ENCODE measurements around the gene PTPN11. TPM values are rescaled to one million over a fixed set of nuclear protein-coding genes. Genes with fewer than 3 reads are reported as not detected.

The PTPN11 gene
- total and polyA plus RNA-seq, 2 donors (not counting 3 experiments of a cell fraction or from before 2014, with no cell fraction given) = 36.5 to 107 TPM

- Histone ChIP-seq H3K4me3 (replicated peaks in 1 of 3; ENCODE audit: insufficient read depth in 1 of 3, low read depth in 1 of 3, low read length in 3 of 3) (no peak overlapping the region), H3K9me1 (replicated peaks; ENCODE audit: control insufficient read depth, extremely low read depth, insufficient read depth, low read length) (no peaks in the 10 kb centered on the region), H3K9me3 (replicated peaks; ENCODE audit: control insufficient read depth, insufficient read depth, low read length) (no peaks in the 10 kb centered on the region), H3K79me2 (ENCODE audit: control insufficient read depth, insufficient read depth, low read length) (peaks cover 86% of the 10 kb centered on the region), H3K9ac (replicated peaks; ENCODE audit: extremely low read depth, insufficient read depth, low read length) (no peak overlapping the region), H4K20me1 (replicated peaks; ENCODE audit: control insufficient read depth, extremely low read depth, insufficient read depth, low read length) (no peaks in the 10 kb centered on the region), H3K4me1 (ENCODE audit: control insufficient read depth, extremely low read depth, insufficient read depth, low read length) (no peaks in the 10 kb centered on the region), H2AFZ (ENCODE audit: low read depth, low read length) (no peak overlapping the region), H3K4me2 (ENCODE audit: insufficient read depth, low read length) (no peak overlapping the region), H3K27me3 (ENCODE audit: control insufficient read depth in 2 of 2, insufficient read depth in 2 of 2, low read length in 2 of 2) (no peaks in the 10 kb centered on the region), H3K36me3 (ENCODE audit: control insufficient read depth in 2 of 2, extremely low read depth in 1 of 2, insufficient read depth in 2 of 2, low read length in 2 of 2) (no peaks in the 10 kb centered on the region), H3K27ac (ENCODE audit: insufficient read depth, low read depth, low read length) (no peak overlapping the region)
- BruUV-seq (replicated peaks) = no TSS peak
- DNase-seq (ENCODE audit: low read depth, low spot score) = no peak
- intact Hi-C loops (cut with micrococcal nuclease) (no loop called here), dilution Hi-C loops (cut with MboI; ENCODE audit: extremely low pct_ligation_motif_present, low sequenced_read_pairs) (no loop called here)
- TF ChIP-seq GATA2 (IDR thresholded peaks at IDR 0.05; ENCODE audit: insufficient read depth, insufficient read length, low read depth, low read length) (no peak), EZH2 (IDR thresholded peaks at IDR 0.05; ENCODE audit: borderline replicate concordance, low read depth, low read length, severe bottlenecking) (no peak), POLR2AphosphoS5 (IDR thresholded peaks at IDR 0.05; ENCODE audit: insufficient read depth, low read depth, low read length) (no peak), MYC (IDR thresholded peaks at IDR 0.05; ENCODE audit: low read depth, low read length) (no peak), JUN (IDR thresholded peaks at IDR 0.05; ENCODE audit: borderline replicate concordance, insufficient read depth, insufficient read length, low read depth) (no peak), CTCF (IDR thresholded peaks at IDR 0.05; ENCODE audit: extremely low read depth in 1 of 2, insufficient read depth in 1 of 2, low read depth in 1 of 2, low read length in 2 of 2) (no peak), POLR2A (IDR thresholded peaks at IDR 0.05; ENCODE audit: low read depth, low read length) (no peak), FOS (IDR thresholded peaks at IDR 0.05; ENCODE audit: borderline replicate concordance, insufficient read depth, low read length) (no peak), MAX (IDR thresholded peaks at IDR 0.05; ENCODE audit: insufficient read depth, insufficient read length) (no peak)
- POLR2A ChIA-PET = no interaction called here
- CTCF ChIA-PET = no interaction called here
- no peak for FAIRE-seq
Measured at GRCh38 chr12:112430929-112431328, 12.2 kb downstream of the PTPN11 start.
